ENCODE results near the gene PRR14.

DNA sequence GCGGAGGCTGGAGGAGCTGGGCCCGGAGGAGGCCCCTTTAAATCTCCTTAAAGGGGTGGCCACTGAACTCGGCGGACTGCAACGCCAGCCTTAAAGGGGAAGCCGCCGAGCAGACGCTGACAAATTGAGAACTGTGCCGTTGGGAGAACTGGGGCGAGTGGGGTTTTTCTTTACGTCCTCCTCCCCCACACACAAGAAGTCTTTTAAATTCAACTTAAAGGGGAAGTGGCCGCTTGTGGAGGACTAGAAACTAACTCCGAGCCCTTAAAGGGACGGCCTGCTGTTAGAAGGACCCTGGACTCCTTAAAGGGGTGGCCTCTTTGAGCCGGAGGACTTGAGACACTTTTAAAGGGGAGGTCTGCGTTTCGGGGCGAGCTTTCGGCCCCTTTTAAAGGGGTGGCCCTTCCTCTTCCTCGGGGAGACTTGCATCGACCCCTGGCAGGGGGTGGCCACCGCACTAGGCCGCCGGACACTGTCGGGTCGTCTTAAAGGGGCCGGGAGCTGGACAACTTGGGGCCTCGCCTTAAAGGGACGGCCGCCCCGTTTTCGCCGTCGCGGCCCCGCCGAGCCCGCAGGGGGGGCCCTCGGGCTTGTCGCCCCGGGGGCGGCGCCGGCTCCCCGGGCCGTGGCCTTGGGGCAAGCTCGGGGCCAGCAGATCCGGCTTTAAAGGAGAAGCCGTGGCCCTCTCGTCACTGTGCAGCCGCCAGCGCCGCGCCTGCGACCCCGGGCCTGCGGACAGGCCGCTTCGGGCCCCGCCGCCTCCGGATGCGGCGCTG lies 8.2 kb downstream of the PRR14 start:
- TF ChIP-seq YY1 (IDR thresholded peaks at IDR 0.05) (no peak), RAD21 (IDR thresholded peaks at IDR 0.05) (no peak)
- TF ChIP-seq, protein P1, sequence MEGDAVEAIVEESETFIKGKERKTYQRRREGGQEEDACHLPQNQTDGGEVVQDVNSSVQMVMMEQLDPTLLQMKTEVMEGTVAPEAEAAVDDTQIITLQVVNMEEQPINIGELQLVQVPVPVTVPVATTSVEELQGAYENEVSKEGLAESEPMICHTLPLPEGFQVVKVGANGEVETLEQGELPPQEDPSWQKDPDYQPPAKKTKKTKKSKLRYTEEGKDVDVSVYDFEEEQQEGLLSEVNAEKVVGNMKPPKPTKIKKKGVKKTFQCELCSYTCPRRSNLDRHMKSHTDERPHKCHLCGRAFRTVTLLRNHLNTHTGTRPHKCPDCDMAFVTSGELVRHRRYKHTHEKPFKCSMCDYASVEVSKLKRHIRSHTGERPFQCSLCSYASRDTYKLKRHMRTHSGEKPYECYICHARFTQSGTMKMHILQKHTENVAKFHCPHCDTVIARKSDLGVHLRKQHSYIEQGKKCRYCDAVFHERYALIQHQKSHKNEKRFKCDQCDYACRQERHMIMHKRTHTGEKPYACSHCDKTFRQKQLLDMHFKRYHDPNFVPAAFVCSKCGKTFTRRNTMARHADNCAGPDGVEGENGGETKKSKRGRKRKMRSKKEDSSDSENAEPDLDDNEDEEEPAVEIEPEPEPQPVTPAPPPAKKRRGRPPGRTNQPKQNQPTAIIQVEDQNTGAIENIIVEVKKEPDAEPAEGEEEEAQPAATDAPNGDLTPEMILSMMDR (IDR thresholded peaks at IDR 0.05; ENCODE audit: low read depth, low read length, missing input control) = no peak
- TF ChIP-seq, protein P2, sequence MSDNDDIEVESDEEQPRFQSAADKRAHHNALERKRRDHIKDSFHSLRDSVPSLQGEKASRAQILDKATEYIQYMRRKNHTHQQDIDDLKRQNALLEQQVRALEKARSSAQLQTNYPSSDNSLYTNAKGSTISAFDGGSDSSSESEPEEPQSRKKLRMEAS (IDR thresholded peaks at IDR 0.05) = peak; percentile 74
- TF ChIP-seq, protein P3, sequence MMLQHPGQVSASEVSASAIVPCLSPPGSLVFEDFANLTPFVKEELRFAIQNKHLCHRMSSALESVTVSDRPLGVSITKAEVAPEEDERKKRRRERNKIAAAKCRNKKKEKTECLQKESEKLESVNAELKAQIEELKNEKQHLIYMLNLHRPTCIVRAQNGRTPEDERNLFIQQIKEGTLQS (IDR thresholded peaks at IDR 0.05) = no peak
